NT2/D1 (cell line): Measurements from ENCODE around the gene ATF3.

Experiments used
- YY1 ChIP-seq: IDR thresholded peaks from 2 replicates; pipeline ENCODE4 v1.6.1; 2011; ENCODE audit not compliant: insufficient read length, insufficient read depth
- ZNF274 ChIP-seq: IDR thresholded peaks from 2 replicates; pipeline ENCODE4 v1.6.1; 2011; ENCODE audit warnings: mild to moderate bottlenecking, low read depth, low read length

GRCh38 chr1:212582291-212582690, 26.3 kb upstream of the ATF3 start:
- TF ChIP-seq ZNF274 (no peak), YY1 (no peak)
